Stimulated activated CD8-positive, alpha-beta memory T cell treated with anti-CD3 and anti-CD28 coated beads, Interleukin-12 subunit alpha, Interleukin-12 subunit beta, amount 100 ng/mL, for 1 hour (primary cell): ENCODE data around the gene SHC2.
"Not testable (repeated sequence)": the region's sequence is repeated elsewhere in the genome, so short reads cannot be mapped to it uniquely, and the experiment has no call there.

Source experiments
- DNase-seq: peaks from one replicate; pipeline ENCODE4 v3.0.0-alpha.2; 2020; ENCODE audit warnings: low read depth

SHC2 gene

DNA sequence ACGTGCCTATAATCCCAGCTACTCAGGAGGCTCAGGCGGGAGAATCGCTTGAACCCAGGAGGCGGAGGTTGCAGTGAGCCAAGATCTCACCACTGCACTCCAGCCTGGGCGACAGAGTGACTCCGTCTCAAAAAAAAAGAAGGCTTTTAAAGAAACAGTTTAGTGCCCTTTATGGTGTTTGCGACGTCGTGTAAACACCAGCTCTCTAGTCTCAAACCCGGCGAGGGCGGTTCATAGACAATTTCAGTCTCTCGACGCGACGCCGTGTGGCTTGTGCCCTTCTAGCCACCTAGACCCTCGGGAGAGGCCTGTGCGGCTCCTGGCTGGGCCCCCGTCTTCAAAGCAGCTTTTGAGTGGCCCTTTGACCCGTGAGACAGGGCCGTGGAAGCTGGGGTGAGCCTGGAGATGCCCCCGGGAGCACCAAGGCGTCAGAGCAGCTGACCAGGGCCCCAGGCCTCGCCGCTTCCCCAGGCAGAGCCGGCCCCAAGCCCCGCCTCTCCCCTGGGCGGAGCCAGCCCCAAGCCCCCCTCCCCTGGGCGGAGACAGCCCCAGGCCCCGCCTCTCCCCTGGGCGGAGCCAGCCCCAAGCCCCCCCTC, 30.4 kb upstream of the SHC2 start:
- no peak for DNase-seq

DNA sequence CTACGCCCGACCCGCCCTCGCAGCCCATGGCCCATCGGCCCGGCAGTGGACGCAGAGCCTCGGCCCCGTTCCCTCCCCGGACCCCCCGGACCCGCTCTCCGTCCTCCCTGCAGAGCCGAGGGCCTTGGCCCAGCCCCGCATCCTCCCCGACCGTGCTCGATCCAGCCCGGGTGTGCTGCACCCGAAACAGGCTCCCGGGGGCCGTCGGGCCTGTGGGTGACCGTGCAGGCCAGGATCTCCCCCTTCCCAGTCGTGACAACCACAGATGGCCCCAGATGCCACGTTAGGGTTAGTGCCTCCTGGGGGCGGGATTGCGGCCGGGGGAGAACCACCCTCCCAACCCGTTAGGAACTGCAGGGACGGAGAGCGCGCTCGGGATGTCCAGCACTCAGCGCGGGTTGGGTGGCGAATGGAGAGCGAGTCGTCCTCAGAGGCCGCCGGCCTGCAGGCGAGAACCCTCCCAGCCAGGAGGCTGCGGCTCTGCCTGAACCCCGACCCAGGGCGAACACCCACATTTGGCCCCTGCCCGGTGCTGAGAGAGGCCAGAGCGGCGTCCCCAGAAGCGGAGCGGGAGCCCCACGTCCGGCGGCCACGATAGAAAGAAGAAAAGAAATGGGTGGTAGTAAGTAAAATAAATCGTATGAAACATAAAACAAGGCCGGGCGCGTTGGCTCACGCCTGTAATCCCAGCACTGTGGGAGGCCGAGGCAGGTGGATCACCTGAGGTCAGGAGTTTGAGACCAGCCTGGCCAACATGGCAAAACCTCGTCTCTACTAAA, 28.8 kb upstream of the SHC2 start:
- DNase-seq = no peak

GRCh38 chr19:488505-489417, 27.9 kb upstream of the SHC2 start:
- peak; percentile 90 for DNase-seq

DNA sequence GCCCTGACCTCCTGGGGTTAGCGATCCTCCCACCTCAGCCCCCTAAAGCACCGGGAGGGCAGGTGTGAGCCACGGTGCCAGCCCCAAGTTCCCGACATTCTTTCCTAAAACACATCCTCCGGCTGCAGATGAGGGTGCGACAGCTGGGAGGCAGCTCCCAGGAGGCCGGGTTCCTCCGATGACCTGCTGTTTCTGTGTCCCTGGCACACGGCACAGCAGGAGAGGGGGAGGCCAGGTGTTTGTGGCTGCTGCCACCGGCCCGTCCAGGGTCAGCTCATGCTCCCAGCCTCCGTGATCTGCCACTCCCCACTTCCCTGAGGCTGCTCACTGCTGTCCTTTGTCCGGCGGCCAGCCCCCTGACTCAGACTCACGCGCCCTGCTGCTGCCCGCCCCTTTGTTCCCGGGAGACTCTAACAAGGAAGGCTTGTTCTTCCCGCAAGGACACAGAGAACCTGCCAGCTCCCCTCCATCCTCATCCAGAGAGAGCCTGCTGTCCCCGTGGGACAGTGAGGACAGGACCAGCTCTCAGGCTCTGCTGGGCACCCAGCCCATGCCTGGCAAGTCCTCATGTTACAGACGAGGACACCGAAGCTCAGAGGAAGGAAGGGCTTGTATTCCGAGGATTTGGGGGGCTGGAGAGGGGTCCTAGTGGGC, 24.9 kb upstream of the SHC2 start:
- DNase-seq = no peak

DNA sequence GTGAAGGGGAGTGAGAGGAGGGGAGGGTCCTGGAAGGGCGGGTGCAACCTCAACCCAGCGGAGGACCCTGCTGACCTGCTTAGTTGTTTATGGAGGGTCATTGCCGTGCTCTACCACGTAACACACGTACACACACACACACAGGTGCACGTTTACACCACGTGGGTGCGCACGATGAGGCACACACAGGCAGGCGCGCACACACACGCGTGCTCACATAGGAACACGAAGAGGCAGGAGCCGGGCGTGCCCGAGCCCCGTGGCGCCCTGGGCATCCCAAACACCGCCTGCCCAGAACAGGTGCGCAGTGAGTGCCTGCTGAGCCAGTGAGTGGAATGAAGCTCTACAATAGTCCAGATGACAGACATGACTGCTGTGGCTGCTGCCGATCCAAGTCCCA, 24.2 kb upstream of the SHC2 start:
- no peak for DNase-seq

DNA sequence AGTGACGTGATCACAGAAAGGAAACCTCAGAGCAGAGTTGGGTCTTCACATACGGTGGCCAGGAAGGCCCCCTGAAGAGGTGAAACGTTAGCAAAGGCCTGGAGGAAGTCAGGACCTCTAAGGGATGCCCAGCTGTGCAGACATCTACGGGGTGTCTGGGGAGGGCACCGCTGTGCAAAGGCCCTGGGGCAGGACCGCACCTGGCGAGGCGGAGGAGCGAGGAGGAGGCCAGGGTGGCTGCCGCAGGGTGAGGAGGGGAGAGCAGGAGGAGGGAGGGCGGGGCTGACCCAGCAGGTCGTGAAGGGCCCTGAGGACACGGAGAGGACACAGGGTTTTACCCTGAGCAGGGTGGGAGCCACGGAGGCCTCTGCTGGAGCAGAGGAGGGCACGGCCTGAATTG, 23.7 kb upstream of the SHC2 start:
- DNase-seq = no peak

DNA sequence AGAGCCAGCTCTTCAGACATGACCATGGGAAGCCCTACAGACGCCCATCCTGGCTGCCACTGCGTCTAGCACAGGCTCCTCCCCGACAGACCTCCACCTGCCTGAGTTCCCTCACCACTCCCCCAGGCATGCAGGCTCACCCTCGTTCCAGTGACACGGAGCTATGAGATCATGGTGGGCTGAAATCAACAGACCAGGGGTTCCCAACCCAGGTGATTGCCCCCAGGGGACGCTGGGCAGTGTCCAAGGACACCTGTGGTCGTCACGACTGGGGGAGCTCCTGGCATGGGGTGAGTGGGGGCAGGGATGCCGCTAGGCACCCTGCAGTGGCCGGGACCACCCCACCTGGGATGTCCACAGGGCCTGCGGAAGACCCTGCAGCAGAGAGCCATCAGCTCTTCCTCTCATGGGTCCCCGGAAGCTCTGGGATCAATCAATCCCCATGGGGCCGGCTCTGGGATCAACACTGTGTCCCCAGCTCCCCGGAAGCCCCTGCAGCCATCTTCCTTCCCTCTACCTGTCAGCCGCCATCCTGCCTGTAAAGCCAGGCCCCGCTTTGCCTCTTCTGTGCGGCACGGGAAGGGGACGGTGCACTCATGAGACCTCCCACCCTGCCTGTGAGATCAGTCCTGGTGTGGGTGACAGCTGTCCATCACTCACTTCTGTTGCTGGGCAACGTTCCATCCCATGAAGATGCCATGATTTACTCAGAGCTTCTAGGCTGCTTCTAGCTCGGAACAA, 22.7 kb upstream of the SHC2 start:
- no peak for DNase-seq

GRCh38 chr19:482186-483041, 21.6 kb upstream of the SHC2 start:
- DNase-seq = no peak

GRCh38 chr19:481100-481499, 20.3 kb upstream of the SHC2 start:
- DNase-seq = not testable (repeated sequence)

GRCh38 chr19:480016-480855, 19.4 kb upstream of the SHC2 start:
- no peak for DNase-seq

GRCh38 chr19:478976-479375, 18.1 kb upstream of the SHC2 start:
- no peak for DNase-seq

- no peak for DNase-seq
These were observed 17.5 kb upstream of the SHC2 start for GRCh38 chr19:478236-478903.

GRCh38 chr19:475360-475759, 14.5 kb upstream of the SHC2 start:
- no peak for DNase-seq

- no peak for DNase-seq
These were observed 13.6 kb upstream of the SHC2 start for GRCh38 chr19:474126-475078.

GRCh38 chr19:472005-472858, 11.4 kb upstream of the SHC2 start:
- DNase-seq = no peak

DNA sequence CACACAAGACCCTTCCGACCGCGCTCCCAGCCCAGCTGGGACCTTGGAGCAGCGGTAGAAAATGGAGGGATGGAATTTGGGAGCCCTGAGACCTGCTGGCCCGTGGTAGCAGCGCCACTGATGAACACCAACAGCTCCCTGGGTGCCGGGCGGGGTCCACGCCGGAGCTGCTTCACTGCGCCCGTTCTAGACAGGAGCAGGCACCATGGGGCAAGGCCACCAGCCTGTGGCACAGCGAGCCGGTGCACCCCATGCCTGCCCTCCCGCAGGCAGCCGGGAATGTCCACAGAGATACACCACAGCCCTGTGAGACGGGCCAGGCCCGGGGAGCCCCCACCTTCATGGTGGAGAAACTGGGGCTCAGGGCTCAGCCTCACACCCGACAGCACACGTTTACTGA, 9.9 kb upstream of the SHC2 start:
- no peak for DNase-seq

DNA sequence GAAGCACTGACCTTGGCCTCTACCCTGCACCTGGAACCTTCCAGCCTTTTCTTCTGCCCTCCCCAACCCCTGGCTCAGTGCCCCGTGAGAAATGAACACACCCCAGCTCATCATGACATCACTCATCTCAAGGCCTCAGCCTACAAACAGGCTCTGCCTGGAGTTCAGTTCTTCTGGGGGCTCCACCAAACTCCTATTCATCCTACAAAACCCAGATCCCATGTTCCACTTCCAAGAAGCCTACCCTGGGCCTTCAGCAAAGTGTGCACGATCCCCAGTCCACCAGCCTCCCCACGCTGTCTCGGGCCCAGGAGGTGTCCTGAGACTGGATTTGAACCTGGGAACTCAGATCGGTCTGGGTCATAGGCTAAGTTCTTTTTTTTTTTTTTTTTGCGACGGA, 9.0 kb upstream of the SHC2 start:
- no peak for DNase-seq
